KG1 (cell line): ENCODE measurements around the gene OSBPL5.
"Not testable (repeated sequence)": the region's sequence is repeated elsewhere in the genome, so short reads cannot be mapped to it uniquely, and the experiment has no call there.

Experiments
- DNase-seq: peaks from one replicate; lab custom pipeline; 2025; lab: John Stamatoyannopoulos, UW

The OSBPL5 gene

DNA sequence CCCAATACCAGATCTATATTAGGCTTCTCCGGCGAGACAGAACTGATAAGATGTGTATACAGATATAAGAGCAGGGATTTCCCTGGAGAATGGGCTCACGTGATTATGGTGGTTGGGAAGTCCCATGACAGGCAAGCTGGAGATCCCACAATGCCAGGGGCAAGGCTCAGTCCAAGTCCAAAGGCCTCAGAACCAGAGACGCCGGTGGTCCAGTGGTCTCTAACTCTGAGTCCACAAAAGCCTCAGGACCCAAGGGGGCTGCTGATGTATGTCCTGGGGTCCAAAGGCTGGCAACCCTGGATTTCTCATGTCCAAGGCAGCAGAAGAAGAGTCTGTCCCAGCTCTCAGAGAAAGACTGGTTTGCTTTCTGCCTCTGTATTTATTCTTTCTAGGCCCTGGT lies 15.8 kb upstream of the OSBPL5 start:
- no peak for DNase-seq

DNA sequence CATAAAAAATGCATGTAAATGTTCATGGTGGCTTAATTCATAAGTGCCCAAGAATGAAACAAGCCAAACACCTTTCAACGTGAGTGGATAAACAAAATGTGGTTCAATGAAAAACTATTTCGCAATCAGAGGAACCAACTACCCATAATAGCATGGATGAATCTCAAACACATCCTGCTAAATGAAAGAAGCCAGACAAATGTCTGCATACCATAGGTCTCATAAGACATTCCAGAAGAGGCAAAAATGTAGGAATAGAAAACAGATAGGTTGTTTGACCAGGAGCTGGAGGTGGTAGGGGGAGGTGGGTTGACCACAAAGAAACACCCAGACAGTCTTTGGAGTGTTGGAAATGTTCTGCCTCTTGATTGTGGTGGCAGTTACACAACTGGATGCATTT lies 13.2 kb upstream of the OSBPL5 start:
- DNase-seq: no peak

- DNase-seq: no peak
Measured at GRCh38 chr11:3177931-3178330, 12.8 kb upstream of the OSBPL5 start.

DNA sequence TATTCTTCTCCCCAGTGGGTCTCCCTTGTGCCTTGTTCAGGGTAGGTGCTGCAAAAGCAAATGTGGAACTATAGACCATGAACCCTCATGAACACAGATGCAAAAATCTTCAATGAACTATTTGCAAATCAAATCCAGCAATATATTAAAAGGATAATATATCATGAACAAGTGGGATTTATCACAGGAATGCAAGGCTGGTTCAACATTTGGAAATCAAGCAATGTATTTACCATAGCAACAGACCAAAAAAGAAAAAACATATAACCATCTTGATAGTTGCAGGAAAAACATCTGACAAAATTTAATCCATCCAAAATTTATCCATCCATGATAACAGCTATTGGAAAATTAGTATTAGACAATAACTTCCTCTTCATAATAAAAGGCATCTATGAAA lies 11.4 kb upstream of the OSBPL5 start:
- no peak for DNase-seq

- DNase-seq: no peak
Measured at GRCh38 chr11:3175194-3175593, 10.1 kb upstream of the OSBPL5 start.

GRCh38 chr11:3174387-3174786 lies 9.3 kb upstream of the OSBPL5 start:
- no peak for DNase-seq

DNA sequence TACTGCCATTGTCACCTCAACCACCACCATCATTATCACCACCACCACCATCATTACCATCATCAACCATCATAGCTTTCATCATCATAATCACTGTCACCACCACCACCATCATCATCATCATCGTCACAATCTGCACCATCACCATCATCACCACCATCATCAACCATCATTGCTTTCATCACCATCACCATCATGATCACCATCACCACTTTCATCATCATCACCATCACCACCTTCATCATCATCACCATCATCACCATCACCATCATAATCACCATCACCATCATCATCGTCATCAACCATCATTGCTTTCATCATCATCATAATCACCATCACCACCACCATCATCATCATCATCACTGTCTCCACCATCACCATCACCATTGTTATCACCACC lies 8.7 kb upstream of the OSBPL5 start:
- DNase-seq: no peak

GRCh38 chr11:3171931-3172560 lies 6.9 kb upstream of the OSBPL5 start:
- no peak for DNase-seq

GRCh38 chr11:3170756-3171650 lies 5.9 kb upstream of the OSBPL5 start:
- DNase-seq: no peak

- no peak for DNase-seq
Measured at GRCh38 chr11:3170044-3170755, 5.1 kb upstream of the OSBPL5 start.

GRCh38 chr11:3169255-3170043 lies 4.3 kb upstream of the OSBPL5 start:
- no peak for DNase-seq

DNA sequence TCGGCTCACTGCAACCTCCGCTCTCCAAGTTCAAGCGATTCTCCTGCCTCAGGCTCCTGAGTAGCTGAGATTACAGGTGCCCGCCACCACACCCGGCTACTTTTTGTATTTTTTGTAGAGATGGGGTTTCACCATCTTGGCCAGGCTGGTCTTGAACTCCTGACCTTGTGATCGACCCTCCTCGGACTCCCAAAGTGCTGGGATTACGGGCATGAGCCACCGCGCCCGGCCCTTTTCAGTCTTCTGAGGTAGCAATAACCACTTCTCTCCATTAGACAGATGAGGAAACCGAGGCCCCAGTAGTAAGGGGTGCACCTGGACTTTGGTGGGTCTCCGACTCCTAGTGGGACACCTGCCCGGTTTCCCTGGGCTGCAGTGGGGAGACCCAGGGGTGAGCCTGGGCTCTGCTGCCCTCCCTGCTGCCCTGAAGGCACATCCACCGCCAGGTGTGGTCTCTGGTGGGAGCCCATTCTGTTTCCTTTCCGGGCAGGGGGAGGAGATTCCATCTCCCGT lies 3.7 kb upstream of the OSBPL5 start:
- not testable (repeated sequence) for DNase-seq

DNA sequence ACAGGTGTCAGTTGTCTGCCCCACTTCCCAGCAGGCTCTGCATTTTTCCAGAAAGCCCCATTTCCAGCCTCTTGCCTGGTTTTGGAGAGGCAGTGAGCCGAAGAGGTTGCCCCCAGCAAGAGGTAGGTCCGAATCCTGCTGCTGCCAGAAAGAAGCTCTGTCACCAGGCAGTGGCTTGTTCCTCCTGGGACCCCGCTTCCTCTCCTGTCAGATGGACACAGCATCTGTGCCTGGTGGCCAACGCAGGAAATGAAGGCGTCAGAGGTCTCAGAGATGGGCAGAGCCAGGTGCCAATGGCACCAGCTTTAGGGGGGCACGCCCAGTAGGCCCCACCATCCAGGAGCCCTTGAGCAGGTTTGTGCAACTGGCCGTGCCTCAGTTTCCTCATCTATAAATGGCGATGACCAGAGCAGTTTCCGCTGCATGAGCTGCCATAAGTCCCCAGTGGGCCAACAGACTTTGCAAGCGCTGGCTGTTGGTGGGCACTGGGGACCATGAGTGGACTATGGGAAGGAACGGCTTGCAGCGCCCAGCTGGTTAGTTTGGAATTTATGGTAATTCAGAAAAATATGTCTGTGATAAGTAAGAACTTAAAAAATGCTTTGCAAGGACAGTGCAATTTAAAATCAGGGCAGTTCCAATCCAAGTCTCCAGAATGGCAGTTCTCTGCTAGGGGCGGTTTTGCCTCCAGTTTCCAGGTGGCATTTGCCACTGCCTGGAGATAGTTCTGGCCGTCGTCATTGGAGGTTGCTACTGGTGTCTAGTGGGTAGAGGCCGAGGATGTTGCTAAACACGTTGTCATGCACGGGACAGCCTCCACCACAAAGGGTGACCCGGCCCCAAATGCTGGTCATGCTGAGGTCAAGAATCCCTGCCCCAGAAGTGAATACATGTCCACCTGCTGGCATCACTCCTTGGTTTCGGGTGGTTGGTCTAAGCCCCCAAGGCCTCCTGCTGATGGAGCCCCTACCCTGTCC lies 2.3 kb upstream of the OSBPL5 start:
- DNase-seq: no peak

DNA sequence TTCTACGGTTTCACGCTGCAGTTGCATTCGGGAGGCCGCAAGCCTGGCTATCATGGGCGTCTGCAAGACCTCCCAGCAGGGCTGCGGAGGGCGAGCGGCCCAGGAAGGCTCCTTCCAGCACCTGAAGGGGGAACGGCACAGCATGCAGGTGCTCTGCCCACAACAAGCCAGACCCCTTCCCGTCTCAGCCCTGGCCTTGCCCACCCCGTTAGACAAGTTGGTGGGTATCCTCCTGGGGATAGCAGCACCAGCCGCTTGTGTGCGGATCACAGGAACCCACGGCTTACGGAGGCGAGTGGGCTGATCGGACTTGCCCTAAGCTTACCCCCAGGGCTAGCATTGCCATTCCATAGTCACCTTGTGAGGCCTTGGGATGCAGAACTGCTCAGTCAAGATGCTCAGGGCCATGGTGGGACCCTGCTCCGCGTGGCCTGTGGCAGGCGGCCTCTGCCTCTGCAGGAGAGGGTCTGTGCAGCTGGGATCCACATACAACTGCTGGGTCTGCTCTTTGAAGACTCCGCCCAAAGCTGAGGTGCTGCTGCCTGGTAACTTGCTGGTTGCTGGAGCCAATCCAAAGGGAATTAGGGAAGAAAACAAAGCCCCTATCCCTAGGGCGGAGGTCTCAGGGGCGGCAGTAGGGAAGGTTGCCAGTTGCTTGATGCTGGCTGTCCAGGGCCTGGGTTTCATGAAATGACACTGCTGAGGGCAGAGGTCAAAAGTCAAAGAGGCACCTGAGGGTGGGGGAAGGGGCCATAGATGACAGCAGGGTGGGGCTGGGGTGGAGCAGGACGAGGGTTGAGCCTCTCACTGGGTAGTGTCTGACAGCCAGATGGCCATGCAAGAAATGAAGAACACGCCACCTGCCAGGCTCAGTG lies 1.4 kb upstream of the OSBPL5 start:
- DNase-seq: no peak

GRCh38 chr11:3165916-3166267 lies 782 bp upstream of the OSBPL5 start:
- no peak for DNase-seq

GRCh38 chr11:3164552-3165151 lies 458 bp downstream of the OSBPL5 start:
- DNase-seq: no peak

DNA sequence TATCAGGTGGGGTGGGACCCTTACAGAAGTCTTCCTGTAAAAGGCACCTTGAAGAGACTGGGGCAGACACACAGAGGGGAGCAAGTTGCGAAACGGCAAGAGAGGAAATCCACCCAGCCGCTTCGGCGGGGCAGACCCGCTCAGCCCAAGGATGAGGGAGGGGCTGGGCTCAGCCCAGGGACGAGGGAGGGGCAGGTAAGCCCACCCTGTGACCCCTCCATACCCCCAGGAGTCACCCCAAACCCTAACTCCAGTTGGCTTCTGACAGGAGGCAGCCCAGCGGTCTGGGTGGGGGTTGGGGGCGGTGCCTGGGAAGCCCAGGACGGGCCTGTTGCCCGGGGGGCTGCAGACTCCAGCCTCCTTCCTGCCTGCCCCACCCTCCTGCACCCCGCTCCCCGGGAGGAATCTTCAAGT lies 965 bp downstream of the OSBPL5 start:
- DNase-seq: no peak

DNA sequence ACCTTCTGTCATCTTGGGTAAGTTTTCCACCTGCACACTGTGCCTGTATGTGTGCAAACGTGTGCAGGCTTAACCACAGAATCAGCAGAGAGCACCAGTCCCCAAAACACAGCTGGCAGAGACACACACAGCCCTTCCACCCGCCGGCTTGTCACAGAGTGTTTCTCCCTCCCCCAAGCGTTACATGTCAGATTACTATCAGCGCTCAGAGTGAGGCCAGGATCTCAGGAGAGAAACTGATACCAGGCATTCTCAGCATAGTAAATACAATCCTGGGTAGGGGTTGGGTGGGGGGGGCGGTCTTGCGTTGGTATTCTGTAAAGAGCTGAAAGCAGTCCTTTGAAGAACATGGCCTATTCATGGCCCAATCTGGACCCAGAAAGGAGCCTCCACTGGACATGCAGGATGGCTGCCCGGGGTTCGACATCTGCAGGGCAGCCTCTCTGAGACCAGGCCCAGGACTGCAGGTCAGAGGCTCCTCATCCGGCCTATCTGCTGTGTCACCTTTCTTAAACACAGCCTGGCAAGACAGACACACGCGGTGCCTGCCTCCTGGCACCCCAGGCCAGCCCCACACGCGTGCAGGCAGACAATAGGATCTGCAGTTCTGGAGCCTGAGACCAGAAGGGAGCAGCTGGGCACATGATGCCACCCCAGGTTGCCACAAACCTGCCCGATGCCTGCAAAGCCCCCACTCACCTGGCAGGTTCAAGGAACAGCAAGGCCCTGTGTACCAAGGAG lies 1.7 kb downstream of the OSBPL5 start:
- DNase-seq: no peak
